ENCODE data around the gene KRT6C.

KRT6C gene

DNA sequence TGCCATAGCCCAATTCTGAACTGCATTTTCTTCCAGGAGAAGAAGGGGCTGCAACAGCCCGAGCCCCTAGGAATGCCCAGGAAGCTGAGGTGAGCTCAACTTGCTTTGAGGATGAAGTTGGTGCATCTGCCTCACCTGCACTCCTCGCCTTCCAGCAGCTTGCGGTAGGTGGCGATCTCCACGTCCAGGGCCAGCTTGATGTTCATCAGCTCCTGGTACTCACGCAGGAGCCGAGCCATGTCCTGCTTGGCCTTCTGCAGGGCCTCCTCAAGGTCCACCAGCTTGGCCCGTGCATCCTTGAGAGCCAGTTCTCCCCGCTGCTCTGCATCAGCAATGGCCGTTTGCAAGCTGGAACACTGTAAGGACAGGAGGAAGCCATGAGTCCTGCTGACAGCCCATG lies 45.5 kb downstream of the KRT6C start:
- H3K27ac ChIP-seq = no peak overlapping the region

DNA sequence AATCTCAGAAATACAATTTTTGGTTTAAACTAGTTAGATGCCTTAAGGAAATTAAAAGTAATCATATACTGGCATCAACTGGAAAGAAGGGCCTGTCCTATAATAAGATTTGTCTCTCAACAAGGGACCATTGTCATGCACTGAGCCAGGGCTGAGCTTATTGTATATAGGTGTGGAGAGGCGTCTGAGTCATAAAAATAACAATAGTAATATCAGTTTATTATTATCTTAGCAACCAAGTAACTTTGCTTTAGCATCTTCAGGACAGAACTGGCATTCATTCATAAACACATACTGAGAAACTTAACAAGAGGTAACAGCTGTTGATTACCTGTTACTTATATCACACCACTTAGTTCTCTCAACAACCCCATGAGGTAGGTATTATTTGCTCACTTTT lies 46.5 kb downstream of the KRT6C start:
- no peak for TF ChIP-seq ZFX (IDR thresholded peaks at IDR 0.05)
- TF ChIP-seq CTCF (conservative IDR thresholded peaks at IDR 0.05) = no peak
- no peak overlapping the region for H3K27ac ChIP-seq

More for the DNA sequence above, 45.5 kb downstream of the KRT6C start:
- TF ChIP-seq ZFX (IDR thresholded peaks at IDR 0.05) = no peak
- TF ChIP-seq CTCF (conservative IDR thresholded peaks at IDR 0.05) = peak; percentile 47

DNA sequence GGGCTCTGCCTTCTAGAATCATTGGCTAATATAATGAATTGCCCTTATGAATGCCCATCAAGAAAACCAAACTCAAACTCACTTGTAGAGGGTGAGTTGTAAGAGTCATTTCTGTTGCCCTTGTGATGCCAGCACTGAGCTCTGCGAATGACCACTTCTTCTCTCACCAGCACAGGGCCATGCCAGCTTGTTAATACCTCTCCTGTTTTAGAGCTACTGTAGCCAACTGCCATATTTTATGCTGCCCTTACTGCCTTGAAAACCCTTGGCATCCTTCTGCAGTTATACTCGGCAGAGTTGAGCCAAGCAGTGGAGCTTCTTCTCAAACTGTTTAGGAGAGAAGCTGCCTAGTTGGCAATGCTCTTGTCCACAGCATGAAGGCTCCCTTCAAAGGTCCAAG lies 47.6 kb downstream of the KRT6C start:
- TF ChIP-seq CTCF (conservative IDR thresholded peaks at IDR 0.05) (no peak), ZFX (IDR thresholded peaks at IDR 0.05) (no peak)
- no peak overlapping the region for H3K27ac ChIP-seq

DNA sequence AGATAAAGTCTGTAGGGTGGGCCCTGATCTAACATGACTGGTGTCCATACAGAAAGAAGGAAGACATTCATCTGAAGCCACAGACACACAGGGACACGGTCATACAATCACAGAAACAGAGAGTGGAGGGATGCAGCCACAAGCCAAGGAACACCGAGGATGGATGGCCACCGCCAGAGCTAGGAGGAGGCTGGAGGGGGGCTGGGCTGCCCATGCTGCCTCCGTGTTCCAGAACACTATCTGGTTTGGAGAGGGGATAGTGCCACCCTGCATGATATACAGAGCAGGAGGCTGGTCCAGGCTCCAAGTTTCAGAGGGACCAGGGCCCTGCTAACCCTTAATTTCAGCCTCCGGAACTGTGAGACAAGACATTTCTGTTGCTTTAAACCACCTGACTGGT lies 48.1 kb downstream of the KRT6C start:
- TF ChIP-seq CTCF (conservative IDR thresholded peaks at IDR 0.05) (no peak), ZFX (IDR thresholded peaks at IDR 0.05) (no peak)
- H3K27ac ChIP-seq = no peak overlapping the region

GRCh38 chr12:52423661-52424500 lies 49.7 kb downstream of the KRT6C start:
- H3K27ac ChIP-seq = no peak overlapping the region
- TF ChIP-seq ZFX (IDR thresholded peaks at IDR 0.05) (no peak), CTCF (conservative IDR thresholded peaks at IDR 0.05) (no peak)

GRCh38 chr12:52423035-52423434 lies 50.6 kb downstream of the KRT6C start:
- TF ChIP-seq ZFX (IDR thresholded peaks at IDR 0.05) = no peak
- TF ChIP-seq CTCF (conservative IDR thresholded peaks at IDR 0.05) = no peak
- H3K27ac ChIP-seq = no peak overlapping the region

- H3K27ac ChIP-seq = no peak overlapping the region
- TF ChIP-seq ZFX (IDR thresholded peaks at IDR 0.05) (no peak), CTCF (conservative IDR thresholded peaks at IDR 0.05) (no peak)
Measured at GRCh38 chr12:52419656-52420055, 53.9 kb downstream of the KRT6C start.

All from C4-2B (cell line).